Transverse colon (tissue), 4 donors: ENCODE measurements around the gene MRS2. TPM values are rescaled to one million over a fixed set of nuclear protein-coding genes. Genes with fewer than 3 reads are reported as not detected.
A peak's percentile ranks its signal among the peaks of the same experiment; 100 is the strongest.

Experiments
- DNase-seq: peaks from one replicate; pipeline ENCODE4 v3.0.0-alpha.2; 2019
- H3K27ac ChIP-seq, 4 donors: fragments of 200-600 bp; sonication (generic); 2 replicates each; pipeline ENCODE4 v1.5.1; 2016 to 2018; ENCODE audit warnings: inconsistent platforms in 4 of 4
- H3K27me3 ChIP-seq: fragments of 200-600 bp; sonication (generic); 2 replicates; pipeline ENCODE4 v1.5.1; 2017; ENCODE audit warnings: inconsistent platforms
- H3K36me3 ChIP-seq, 4 donors: fragments of 200-600 bp; sonication (generic); 2 replicates each; pipeline ENCODE4 v1.5.1; 2017 to 2019; ENCODE audit warnings: inconsistent platforms in 4 of 4
- H3K4me1 ChIP-seq, 4 donors: fragments of 200-600 bp; sonication (generic); 2 replicates each; pipeline ENCODE4 v1.5.1; 2017 to 2020; ENCODE audit warnings: inconsistent platforms in 4 of 4
- H3K4me3 ChIP-seq, 4 donors: fragments of 200-600 bp; sonication (generic); 1 replicate in 1 of 4; 2 replicates in 3 of 4; pipeline versions ENCODE4 v1.5.1 to v1.6.1; 2017 to 2019; ENCODE audit warnings: inconsistent platforms in 4 of 4
- H3K9me3 ChIP-seq, 2 donors: fragments of 200-600 bp; sonication (generic); 2 replicates each; pipeline ENCODE4 v1.5.1; 2017 to 2019; ENCODE audit warnings: inconsistent platforms in 2 of 2
- EP300 ChIP-seq: sonication (generic); formaldehyde crosslinking; IDR thresholded peaks from one replicate; pipeline ENCODE4 v1.6.1; 2017; ENCODE audit warnings: antibody characterized with exemption, low read depth
- POLR2A ChIP-seq: fragments of 450-650 bp; IDR thresholded peaks from one replicate; pipeline ENCODE4 v1.6.1; 2016; ENCODE audit warnings: antibody characterized with exemption, mild to moderate bottlenecking, moderate library complexity
- POLR2AphosphoS5 ChIP-seq, 3 donors: sonication (generic); formaldehyde crosslinking; IDR thresholded peaks; one replicate each; pipeline ENCODE4 v1.6.1; 2016; ENCODE audit warnings: antibody characterized with exemption in 3 of 3
- WGBS, 2 donors: methylation state at CpG; one replicate each; pipeline ENCODE4 v1.1.5; 2018; ENCODE audit warnings: low coverage in 1 of 2; 5-methylcytosine and 5-hydroxymethylcytosine counted together
- in situ Hi-C, 4 donors: fragments of 200-750 bp; cut with MboI; loops; one replicate each; pipeline versions ENCODE4 v1.15.0 to v1.15.1; 2017; ENCODE audit warnings: low sequenced_read_pairs in 3 of 4, low pct_ligation_motif_present in 1 of 4, low pct_unique_long_range_greater_than_20kb in 1 of 4
- intact Hi-C: fragments of 100-400 bp; cut with DNase I; formaldehyde crosslinking; loops from one replicate; pipeline ENCODE4 v1.15.1; 2023; ENCODE audit warnings: low total_unique reads
- total RNA-seq, 4 donors: library from RNA; depleted of rRNA; stranded (reverse); fragments of >200 nt; gene quantifications; one replicate each; pipeline ENCODE4 v1.1.0, GENCODE V29; 2016
- TF ChIP-seq, protein P1 (sequence below), 5 experiments: fragments of 200-600 bp in 3 of 5; fragments of 450-650 bp in 2 of 5; sonication (generic) in 3 of 5; IDR thresholded peaks; 1 replicate in 2 of 5; 2 replicates in 3 of 5; pipeline ENCODE4 v1.5.1; 2016 to 2017; ENCODE audit warnings: antibody characterized with exemption in 5 of 5, inconsistent platforms in 3 of 5, mild to moderate bottlenecking in 2 of 5, moderate library complexity in 1 of 5

Gene MRS2
- total RNA-seq, 4 donors from 2014 or later: 18.7 to 45.3 (median 33.5) TPM

DNA sequence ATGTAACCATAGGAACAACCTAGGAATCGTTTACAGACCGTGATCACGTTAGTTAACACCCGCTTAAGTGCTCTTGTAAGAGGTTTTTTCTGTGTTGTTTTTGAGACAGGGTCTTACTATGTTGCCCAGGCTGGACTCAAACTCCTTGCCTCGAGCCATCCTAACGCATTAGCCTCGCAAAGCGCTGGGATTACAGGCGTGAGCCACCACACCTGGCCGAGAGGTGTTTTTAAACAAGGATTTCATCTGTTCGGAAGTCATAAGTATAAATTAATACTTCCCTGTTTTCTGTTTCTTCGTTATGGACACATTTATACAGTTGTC is 727 bp downstream of the MRS2 start:
- Histone ChIP-seq H3K36me3 (peaks cover 0 to 12% (median 1%) of the 10 kb centered on the region in 4 donors), H3K4me3 (peak overlapping the region; percentile 63 to 93 (median 81)), H3K9me3 (no peaks in the 10 kb centered on the region), H3K27me3 (peaks cover 6% of the 10 kb centered on the region), H3K27ac (peak overlapping the region; percentile 83 to 91 (median 88)), H3K4me1 (peaks cover 9 to 25% (median 16%) of the 10 kb centered on the region in 4 donors)
- TF ChIP-seq, protein P1, sequence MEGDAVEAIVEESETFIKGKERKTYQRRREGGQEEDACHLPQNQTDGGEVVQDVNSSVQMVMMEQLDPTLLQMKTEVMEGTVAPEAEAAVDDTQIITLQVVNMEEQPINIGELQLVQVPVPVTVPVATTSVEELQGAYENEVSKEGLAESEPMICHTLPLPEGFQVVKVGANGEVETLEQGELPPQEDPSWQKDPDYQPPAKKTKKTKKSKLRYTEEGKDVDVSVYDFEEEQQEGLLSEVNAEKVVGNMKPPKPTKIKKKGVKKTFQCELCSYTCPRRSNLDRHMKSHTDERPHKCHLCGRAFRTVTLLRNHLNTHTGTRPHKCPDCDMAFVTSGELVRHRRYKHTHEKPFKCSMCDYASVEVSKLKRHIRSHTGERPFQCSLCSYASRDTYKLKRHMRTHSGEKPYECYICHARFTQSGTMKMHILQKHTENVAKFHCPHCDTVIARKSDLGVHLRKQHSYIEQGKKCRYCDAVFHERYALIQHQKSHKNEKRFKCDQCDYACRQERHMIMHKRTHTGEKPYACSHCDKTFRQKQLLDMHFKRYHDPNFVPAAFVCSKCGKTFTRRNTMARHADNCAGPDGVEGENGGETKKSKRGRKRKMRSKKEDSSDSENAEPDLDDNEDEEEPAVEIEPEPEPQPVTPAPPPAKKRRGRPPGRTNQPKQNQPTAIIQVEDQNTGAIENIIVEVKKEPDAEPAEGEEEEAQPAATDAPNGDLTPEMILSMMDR (IDR thresholded peaks at IDR 0.05): no peak
- TF ChIP-seq POLR2A (no peak), POLR2AphosphoS5 (IDR thresholded peaks at IDR 0.05) (no peak), EP300 (no peak)
- intact Hi-C loops: no loop called here
- DNase-seq: no peak
- in situ Hi-C loops: no loop called here
- 7 to 10% methylated on average over 2 to 12 of the region's 12 CpGs for WGBS, 2 donors

DNA sequence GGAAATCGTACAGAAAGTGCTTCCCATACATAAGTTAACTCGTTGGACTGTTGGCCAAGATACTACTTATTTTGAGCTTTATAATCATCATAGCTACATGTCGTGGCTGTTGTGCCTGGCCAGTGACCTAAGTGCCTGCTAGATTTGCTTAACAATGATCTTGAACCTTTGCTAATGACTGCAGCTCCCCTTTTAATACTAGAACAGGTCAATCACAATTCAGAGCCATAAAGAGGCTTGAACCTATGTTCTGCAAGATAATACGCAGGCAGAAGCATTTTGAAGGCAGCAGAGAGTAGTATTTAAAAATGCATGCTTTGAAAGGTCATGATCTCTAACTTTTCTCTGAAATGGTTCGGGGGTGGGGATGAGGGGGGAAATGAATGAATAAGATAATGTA is 2.5 kb downstream of the MRS2 start:
- H3K27ac ChIP-seq: no peak overlapping the region
- peaks cover 9 to 25% (median 16%) of the 10 kb centered on the region in 4 donors for H3K4me1 ChIP-seq
- in situ Hi-C loops: no loop called here
- H3K4me3 ChIP-seq: no peak overlapping the region
- no peaks in the 10 kb centered on the region for H3K27me3 ChIP-seq
- 87 to 89% methylated on average over 5 of the region's 5 CpGs for WGBS, 2 donors
- H3K36me3 ChIP-seq: peaks cover 0 to 12% (median 6%) of the 10 kb centered on the region in 4 donors
- no peak for DNase-seq
- intact Hi-C loops: no loop called here
- no peaks in the 10 kb centered on the region for H3K9me3 ChIP-seq
- TF ChIP-seq EP300 (no peak), POLR2AphosphoS5 (IDR thresholded peaks at IDR 0.05) (no peak)

DNA sequence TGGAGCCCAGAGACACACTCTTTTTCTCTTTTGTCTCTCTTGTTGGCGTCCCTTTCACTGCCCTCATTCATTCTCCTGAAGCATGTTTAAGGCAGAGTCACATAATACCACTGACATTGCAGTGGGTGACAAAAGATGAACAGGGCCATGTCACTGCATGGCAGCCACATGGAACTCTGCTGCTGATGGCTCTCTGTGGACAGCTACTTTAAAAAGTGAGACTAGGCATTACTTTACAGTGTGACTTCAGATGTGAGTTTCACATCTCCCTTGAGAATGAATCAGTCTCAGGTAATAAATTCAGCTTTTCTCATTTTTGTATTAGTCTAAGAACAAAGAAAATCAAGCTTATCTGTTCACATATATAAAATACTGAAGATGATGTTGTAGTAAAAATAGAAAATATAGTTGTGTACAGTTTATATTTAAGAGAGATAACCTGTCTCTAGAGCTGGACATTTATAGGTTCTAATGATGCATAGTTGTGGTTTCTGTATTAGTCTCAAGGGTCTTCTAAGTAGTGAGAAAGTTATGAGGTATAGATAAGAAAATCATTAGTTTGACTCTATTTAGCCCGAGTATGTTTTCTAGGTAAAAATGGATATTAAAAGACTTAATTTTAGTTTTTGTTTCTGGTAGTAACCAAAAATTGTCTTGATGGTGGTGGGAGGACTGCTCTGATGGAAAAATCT is 6.1 kb downstream of the MRS2 start:
- Histone ChIP-seq H3K36me3 (peaks cover 0 to 41% (median 15%) of the 10 kb centered on the region in 4 donors), H3K9me3 (no peaks in the 10 kb centered on the region), H3K27me3 (no peaks in the 10 kb centered on the region), H3K27ac (no peak overlapping the region), H3K4me3 (no peak overlapping the region), H3K4me1 (peaks cover 9 to 16% (median 11%) of the 10 kb centered on the region in 4 donors)
- no peak for DNase-seq
- WGBS, 2 donors: 67 to 79% methylated on average over 1 to 2 of the region's 2 CpGs
- TF ChIP-seq POLR2A (no peak), EP300 (no peak), POLR2AphosphoS5 (IDR thresholded peaks at IDR 0.05) (no peak)
- TF ChIP-seq, protein P1 (IDR thresholded peaks at IDR 0.05): no peak
- intact Hi-C loops: no loop called here
- in situ Hi-C loops: no loop called here

DNA sequence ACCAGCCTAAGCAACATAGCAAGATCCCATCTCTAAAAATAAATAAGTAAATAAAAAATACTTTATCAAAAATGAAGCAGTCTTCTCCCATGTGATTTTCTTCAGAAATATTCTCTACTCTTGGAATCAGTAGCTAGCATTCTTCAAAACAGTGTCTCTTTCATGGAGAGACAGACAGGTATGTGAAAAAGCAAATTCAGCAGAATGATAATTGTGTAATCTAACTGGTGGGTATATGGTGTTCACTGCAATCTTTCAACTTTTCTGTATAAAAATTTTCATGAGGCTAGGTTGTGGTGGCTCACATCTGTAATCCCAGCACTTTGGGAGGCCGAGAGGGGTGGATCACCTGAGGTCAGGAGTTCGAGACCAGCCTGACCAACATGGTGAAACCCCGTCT is 7.9 kb downstream of the MRS2 start:
- in situ Hi-C loops (no loop called here), intact Hi-C loops (no loop called here)
- H3K36me3 ChIP-seq: peaks cover 0 to 50% (median 16%) of the 10 kb centered on the region in 4 donors

More for the DNA sequence above, 7.9 kb downstream of the MRS2 start:
- no peak for DNase-seq
- Histone ChIP-seq H3K27me3 (no peaks in the 10 kb centered on the region), H3K9me3 (no peaks in the 10 kb centered on the region), H3K4me3 (no peak overlapping the region), H3K27ac (no peak overlapping the region), H3K4me1 (no peaks in the 10 kb centered on the region)
- 80 to 98% methylated on average over 2 to 3 of the region's 3 CpGs for WGBS, 2 donors
- TF ChIP-seq, protein P1 (IDR thresholded peaks at IDR 0.05): no peak
- no peak for TF ChIP-seq POLR2AphosphoS5 (IDR thresholded peaks at IDR 0.05)
- TF ChIP-seq POLR2A: no peak
- TF ChIP-seq EP300: no peak
